Activated CD8-positive, alpha-beta memory T cell treated with anti-CD3 and anti-CD28 coated beads, Interleukin-2, amount 50 U/mL, for 4 hours (primary cell): ENCODE results near the gene DESI2.
A peak's percentile ranks its signal among the peaks of the same experiment; 100 is the strongest.
"Not testable (repeated sequence)": the region's sequence is repeated elsewhere in the genome, so short reads cannot be mapped to it uniquely, and the experiment has no call there.

Source experiments
- DNase-seq: peaks from one replicate; pipeline ENCODE4 v3.0.0-alpha.2; 2020

DESI2 gene

GRCh38 chr1:244709076-244709475 lies 56.1 kb downstream of the DESI2 start:
- no peak for DNase-seq

GRCh38 chr1:244709476-244710368 lies 56.8 kb downstream of the DESI2 start:
- DNase-seq = no peak

DNA sequence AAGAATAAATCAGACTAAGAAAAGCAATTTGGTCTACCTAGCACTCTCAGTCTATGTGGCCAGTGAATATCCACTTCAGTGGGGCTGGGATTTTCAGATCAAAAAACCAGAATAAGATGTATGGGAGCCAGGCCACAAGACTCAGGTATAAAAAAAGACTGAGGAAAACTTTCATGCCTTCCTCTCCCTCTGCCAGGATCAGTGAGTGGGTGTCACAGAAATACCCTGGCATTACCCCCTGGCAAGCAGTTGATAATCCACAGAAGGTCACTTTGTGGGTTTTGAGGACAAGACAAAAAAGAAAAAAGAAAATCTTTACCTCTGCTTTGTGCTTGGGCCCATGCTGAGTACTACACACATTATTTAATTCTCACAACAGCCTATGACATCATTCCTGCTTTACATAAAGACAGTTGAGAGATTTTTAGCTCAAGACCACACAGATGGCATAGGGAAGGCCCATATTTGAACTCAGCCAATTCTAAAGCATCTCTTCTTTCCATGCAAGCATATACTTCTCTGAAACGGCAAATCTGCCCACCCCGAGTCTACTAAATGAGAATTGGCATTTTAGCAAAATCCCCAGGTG lies 57.6 kb downstream of the DESI2 start:
- no peak for DNase-seq

DNA sequence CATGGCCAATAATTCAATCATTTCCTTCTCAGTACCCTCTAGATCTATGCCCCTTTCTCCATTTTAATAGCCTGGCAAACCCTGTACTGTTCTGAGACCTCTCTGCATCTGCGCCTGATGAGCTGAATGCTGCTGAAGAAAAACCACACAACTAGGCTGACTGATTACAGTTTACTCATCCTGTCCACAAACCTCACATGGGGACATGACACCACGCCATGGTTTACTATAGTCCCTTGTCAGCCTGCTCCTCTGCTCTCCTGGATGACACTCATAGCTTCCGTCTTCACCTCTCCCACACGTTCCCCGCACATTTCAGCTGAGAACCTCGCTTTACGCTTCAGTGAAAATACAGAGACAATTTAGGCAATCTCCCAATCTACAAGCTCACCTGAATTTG lies 59.7 kb downstream of the DESI2 start:
- no peak for DNase-seq

GRCh38 chr1:244713332-244713731 lies 60.4 kb downstream of the DESI2 start:
- DNase-seq = no peak

DNA sequence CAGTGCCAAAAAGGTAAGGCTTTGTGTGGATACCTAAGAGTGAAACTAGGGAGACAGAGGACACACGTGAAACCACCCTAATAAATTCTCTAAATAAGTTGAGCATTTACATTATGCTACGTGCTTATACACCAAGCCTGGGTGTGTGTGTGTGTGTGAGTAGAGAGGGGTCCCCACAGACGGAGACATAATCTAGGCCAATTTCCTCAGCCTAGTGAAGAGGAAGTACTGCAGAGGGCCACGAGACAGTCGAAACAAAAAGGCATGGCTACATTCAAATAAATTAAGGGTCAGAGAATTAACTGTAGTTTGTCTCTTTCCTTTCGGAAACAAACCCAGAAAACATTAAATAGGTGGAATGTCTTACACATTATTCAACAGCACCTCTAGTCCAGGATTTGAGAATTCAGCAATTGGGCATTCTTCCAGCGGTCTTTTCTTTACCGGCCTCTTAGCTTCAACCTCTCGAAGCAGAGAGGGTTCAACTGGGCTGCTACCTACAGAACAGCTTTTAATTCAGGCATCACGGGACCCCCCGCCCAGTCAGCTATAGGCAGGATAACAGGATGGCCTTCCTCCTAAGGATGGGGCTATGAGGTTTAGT lies 75.0 kb downstream of the DESI2 start:
- no peak for DNase-seq

DNA sequence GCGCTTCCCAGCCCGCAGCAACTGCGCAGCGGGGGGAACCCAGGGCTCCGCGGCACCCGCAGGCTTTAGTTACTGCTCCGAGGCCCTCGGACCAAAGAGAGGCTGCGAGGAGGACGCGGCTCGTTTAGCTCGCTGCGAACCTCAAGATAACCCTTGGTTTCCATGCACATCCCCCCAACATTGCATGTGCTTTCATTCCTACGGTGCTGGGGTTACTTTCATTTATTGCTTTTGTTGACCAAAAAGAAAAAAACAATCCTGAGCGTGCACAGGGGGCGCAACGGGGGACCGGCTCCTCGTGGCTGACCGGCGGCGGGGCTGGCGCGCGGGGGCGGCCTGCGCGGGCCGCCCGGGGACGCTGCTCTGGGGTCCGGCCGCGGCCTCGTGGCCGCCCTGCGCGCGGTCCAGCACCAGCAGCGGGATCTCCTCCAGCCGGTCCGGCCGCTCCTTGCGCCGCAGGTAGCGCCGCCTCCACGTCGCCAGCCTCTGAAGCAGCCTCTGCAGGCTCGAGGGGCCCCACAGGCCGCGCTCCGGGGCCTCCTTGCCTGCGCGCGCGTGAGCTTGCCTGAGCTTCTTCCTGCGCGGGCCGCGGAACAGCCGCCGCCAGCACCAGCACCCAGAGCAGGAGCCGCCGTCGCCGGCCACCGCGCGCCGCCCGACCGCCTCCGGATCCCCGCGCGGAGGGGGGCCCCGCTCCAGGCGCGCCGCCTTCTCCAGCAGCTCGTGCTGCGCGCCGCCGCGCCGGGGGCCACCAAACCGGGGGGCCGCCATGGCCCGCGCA lies 77.4 kb downstream of the DESI2 start:
- peak; percentile 26 for DNase-seq

- no peak for DNase-seq
Measured at GRCh38 chr1:244730934-244731434, 78.1 kb downstream of the DESI2 start.

DNA sequence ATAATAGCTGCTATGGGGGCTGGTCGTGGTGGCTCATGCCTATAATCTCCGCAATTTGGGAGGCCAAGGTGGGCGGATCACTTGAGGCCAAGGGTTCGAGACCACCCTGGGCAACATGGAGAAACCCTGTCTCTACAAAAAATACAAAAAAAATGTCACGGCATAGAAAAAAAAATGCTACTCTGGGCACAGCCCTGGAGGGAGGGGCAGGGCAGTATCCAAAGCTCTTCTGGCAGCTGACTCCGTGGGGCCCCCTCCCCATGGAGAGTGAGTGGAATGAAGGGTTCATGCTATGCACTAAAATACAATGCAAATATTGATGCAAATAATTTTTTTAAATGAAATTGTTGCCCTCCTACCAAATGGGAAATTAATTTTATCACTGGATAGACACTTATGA lies 78.7 kb downstream of the DESI2 start:
- no peak for DNase-seq

DNA sequence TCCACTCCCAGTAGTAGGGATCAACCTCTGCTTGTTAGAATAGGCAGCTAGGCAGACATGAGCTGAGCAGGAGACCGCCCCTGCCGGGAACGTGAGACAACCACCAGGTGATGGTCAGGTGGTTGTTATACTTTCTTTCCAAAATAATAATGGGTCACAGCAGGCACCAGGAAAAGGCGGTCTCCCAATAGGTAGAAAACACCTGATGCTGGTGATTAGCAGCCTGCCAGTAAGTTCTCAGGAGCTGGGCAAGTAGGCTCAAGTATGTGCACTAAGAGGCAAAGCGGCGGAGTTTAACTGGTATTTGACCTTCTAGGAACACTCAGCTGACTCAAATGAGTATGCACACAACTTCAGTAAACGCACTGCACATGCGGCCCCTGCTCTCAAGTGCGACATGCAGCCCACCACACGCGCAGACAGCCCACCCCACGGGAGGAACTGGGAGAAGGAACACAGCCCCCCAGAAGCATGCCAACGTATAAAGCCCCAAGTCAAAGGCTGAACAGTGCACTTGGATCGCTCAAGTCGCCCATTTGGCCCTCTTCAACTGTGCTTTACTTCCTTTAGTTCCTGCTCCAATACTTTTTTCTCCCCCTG lies 80.0 kb downstream of the DESI2 start:
- no peak for DNase-seq

GRCh38 chr1:244735404-244735803 lies 82.5 kb downstream of the DESI2 start:
- DNase-seq = no peak

DNA sequence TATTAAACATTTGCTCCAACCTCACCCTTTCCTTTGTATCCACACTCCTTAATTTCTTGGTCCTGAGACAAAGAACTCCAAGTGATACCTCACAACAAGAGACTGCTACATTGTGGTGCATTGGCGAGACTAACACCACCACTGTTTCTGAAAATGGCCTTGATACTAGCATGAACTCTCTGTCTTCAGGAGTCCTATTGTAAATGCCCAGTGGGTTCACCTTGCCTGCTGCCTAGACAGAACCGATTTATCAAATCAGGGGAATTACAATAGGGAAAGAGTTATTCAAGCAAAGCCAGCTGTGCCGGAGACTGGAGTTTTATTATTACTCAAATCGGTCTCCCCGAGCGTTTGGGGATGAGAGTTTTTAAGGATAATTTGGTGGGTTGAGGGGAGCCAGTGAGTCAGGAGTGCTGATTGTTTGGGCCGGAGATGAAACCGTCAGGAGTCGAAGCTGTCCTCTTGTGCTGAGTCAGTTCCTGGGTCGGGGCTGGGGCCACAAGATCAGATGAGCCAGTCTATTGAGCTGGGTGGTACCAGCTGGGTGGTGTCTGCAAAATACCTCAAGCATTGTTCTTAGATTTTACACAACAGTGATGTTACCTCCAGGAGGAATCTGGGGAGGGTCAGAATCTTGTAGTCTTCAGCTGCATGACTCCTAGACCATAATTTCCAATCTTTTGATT lies 83.1 kb downstream of the DESI2 start:
- DNase-seq = no peak

DNA sequence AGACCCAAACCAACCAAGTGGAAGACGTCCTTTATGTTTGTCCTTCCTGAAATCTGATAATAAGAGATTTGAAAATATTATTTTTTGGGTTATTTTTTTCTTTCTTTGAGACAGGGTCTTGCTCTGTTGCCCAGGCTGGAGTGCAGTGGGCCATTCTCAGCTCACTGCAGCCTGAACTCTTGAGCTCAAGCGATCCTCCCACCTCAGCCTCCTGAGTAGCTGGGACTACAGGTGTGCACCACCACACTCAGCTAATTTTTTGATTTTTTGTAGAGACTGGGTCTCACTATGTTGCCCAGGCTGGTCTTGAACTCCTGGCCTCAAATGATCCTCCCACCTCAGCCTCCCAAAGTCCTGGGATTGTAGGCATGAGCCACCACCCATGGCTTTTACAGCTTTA lies 86.2 kb downstream of the DESI2 start:
- DNase-seq = not testable (repeated sequence)

DNA sequence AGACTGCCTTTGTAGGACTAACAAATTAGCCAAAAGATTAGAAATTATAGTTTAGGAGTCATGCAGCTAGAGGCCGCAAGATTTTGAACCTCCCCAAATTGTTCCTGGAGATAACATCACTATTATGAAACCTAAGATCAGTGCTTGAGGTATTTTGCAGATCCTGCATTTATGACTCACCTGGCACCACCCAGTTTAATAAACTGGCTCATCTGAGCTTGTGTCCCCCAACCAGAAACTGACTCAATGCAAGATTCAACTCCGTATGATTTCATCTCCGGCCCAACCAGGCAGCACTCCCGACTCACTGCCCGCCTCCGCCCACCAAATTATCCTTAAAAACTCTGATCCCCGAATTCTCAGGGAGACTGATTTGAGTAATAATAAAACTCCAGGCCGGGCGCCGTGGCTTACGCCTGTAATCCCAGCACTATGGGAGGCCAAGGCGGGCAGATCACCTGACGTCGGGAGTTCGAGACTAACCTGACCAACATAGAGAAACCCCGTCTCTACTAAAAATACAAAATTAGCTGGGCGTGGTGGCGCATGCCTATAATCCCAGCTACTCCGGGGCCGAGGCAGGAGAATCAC lies 87.2 kb downstream of the DESI2 start:
- DNase-seq = not testable (repeated sequence)

- DNase-seq = no peak
Measured at GRCh38 chr1:244741692-244742091, 88.8 kb downstream of the DESI2 start.

- DNase-seq = no peak
Measured at GRCh38 chr1:244749230-244750016, 96.5 kb downstream of the DESI2 start.

- no peak for DNase-seq
Measured at GRCh38 chr1:244751271-244751895, 98.5 kb downstream of the DESI2 start.

DNA sequence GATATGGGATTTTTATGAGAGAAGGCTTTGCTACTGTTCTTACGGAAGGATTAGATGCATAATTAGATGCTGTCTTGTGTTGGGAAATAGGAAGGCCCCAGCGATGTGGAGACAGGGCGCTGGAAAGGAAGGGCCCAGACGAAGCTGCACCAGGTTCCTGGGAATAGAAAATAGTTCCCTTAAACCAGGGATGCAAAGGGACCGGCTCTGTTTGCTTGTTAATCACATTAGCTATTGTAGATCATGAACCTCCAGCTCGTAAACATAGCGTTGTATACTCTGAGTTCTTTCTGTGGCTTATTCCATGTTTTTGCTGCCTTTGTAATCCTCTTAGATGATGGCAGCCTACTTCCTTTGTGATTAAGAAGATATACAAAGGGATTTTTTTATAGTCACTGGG lies 102.7 kb downstream of the DESI2 start:
- DNase-seq = no peak

GRCh38 chr1:244757091-244757939 lies 104.4 kb downstream of the DESI2 start:
- DNase-seq = no peak
